B cell (primary cell): ENCODE results near the gene ATOSB. TPM values are rescaled to one million over a fixed set of nuclear protein-coding genes. Genes with fewer than 3 reads are reported as not detected.

Experiments used
- ATAC-seq: fragments of 200-7000 bp; cut with Tn5 transposase; one replicate; pipeline ENCODE4 v1.10.0; 2021; ENCODE audit warnings: low read depth, mild to moderate bottlenecking, moderate number of reproducible peaks, moderate library complexity
- CTCF ChIA-PET: fragments of 350-600 bp; sonication (Branson Sonifier 250); formaldehyde crosslinking; loops from one replicate; lab custom pipeline; 2021; ENCODE audit warnings: antibody characterized with exemption, inconsistent platforms; lab: Charles Lee
- POLR2A ChIA-PET: fragments of 350-600 bp; sonication (Branson Sonifier 250); formaldehyde crosslinking; loops from one replicate; lab custom pipeline; 2021; ENCODE audit warnings: antibody characterized with exemption; lab: Charles Lee
- DNase-seq: peaks from one replicate; pipeline ENCODE4 v3.0.0; 2013
- H2AFZ ChIP-seq: 2 replicates; pipeline ENCODE4 v1.6.1; 2012; ENCODE audit warnings: mild to moderate bottlenecking, low read depth, low read length; ENCODE audit not compliant: insufficient read depth, poor library complexity, severe bottlenecking
- H3K27ac ChIP-seq, 2 donors: 1 replicate in 1 of 2; 2 replicates in 1 of 2; pipeline ENCODE4 v1.5.1; 2012 to 2013; ENCODE audit warnings: low read length in 2 of 2, mild to moderate bottlenecking in 2 of 2, moderate library complexity in 1 of 2
- H3K27me3 ChIP-seq, 4 experiments: fragments of 200-600 bp in 1 of 4; sonication (generic) in 1 of 4; replicated peaks in 1 of 4; 1 replicate in 2 of 4; 2 replicates in 2 of 4; pipeline versions ENCODE4 v1.6.1 to v1.7.0; 2013 to 2016; ENCODE audit warnings: low read length in 3 of 4, mild to moderate bottlenecking in 2 of 4, mixed read lengths in 1 of 4, moderate library complexity in 1 of 4; ENCODE audit not compliant: insufficient read depth in 4 of 4, control insufficient read depth in 3 of 4; ENCODE audit errors: control extremely low read depth in 1 of 4
- H3K36me3 ChIP-seq, 2 experiments: replicated peaks in 1 of 2; 1 replicate in 1 of 2; 2 replicates in 1 of 2; pipeline versions ENCODE4 v1.6.1 to v1.7.1; 2013; ENCODE audit warnings: low read length in 1 of 2; ENCODE audit not compliant: insufficient read depth in 2 of 2, control insufficient read depth in 1 of 2; ENCODE audit errors: control extremely low read depth in 1 of 2, extremely low read depth in 1 of 2
- H3K4me1 ChIP-seq, 2 donors: fragments of 200-600 bp in 1 of 2; sonication (generic) in 1 of 2; 1 replicate in 1 of 2; 2 replicates in 1 of 2; pipeline versions ENCODE4 v1.5.1 to v1.6.1; 2013 to 2017; ENCODE audit warnings: low read length in 2 of 2; ENCODE audit not compliant: control insufficient read depth in 2 of 2, insufficient read depth in 2 of 2
- H3K4me2 ChIP-seq: replicated peaks from 2 replicates; pipeline ENCODE3; 2012; ENCODE audit warnings: mild to moderate bottlenecking, low read depth, low read length; ENCODE audit not compliant: poor library complexity, severe bottlenecking
- H3K4me3 ChIP-seq, 5 experiments: fragments of 200-600 bp in 1 of 5; sonication (generic) in 1 of 5; 1 replicate in 3 of 5; 2 replicates in 2 of 5; pipeline versions ENCODE4 v1.5.1 to v1.7.0; 2011 to 2016; ENCODE audit warnings: low read length in 4 of 5, mild to moderate bottlenecking in 4 of 5, low read depth in 2 of 5, control low read depth in 1 of 5, moderate library complexity in 1 of 5; ENCODE audit not compliant: insufficient read depth in 1 of 5; ENCODE audit errors: control extremely low read depth in 1 of 5, extremely low read depth in 1 of 5
- H3K79me2 ChIP-seq: fragments of 200-600 bp; sonication (generic); one replicate; pipeline ENCODE4 v1.6.0; 2016; ENCODE audit warnings: low read length; ENCODE audit not compliant: control insufficient read depth, insufficient read depth
- H3K9ac ChIP-seq: fragments of 200-600 bp; sonication (generic); 2 replicates; pipeline ENCODE4 v1.6.1; 2017; ENCODE audit warnings: mild to moderate bottlenecking, low read length, moderate library complexity
- H3K9me3 ChIP-seq, 3 donors: one replicate each; pipeline versions ENCODE4 v1.6.1 to v1.7.1; 2013; ENCODE audit warnings: low read length in 2 of 3; ENCODE audit not compliant: control insufficient read depth in 2 of 3, insufficient read depth in 1 of 3; ENCODE audit errors: control extremely low read depth in 1 of 3
- H4K20me1 ChIP-seq: 2 replicates; pipeline ENCODE4 v1.6.0; 2012; ENCODE audit warnings: mild to moderate bottlenecking, low read length; ENCODE audit not compliant: insufficient read depth, control insufficient read depth, poor library complexity, severe bottlenecking
- H3K27ac Mint-ChIP-seq: one replicate; pipeline ENCODE4 v1.8.0; 2021; ENCODE audit warnings: mixed read lengths
- H3K27me3 Mint-ChIP-seq: one replicate; pipeline ENCODE4 v1.8.0; 2021; ENCODE audit warnings: mixed read lengths
- H3K4me1 Mint-ChIP-seq: one replicate; pipeline ENCODE4 v1.8.0; 2021; ENCODE audit warnings: mixed read lengths
- H3K4me3 Mint-ChIP-seq: one replicate; pipeline ENCODE4 v1.8.0; 2021; ENCODE audit warnings: mixed read lengths
- H3K9me3 Mint-ChIP-seq: one replicate; pipeline ENCODE4 v1.8.0; 2022; ENCODE audit warnings: mixed read lengths; ENCODE audit not compliant: insufficient read depth
- CTCF ChIP-seq: fragments of 200-600 bp; IDR thresholded peaks from one replicate; pipeline ENCODE4 v1.8.0; 2022; ENCODE audit warnings: antibody characterized with exemption, mild to moderate bottlenecking
- EZH2 ChIP-seq: IDR thresholded peaks from 2 replicates; pipeline ENCODE4 v1.6.1; 2012; ENCODE audit warnings: borderline replicate concordance, low read depth, mild to moderate bottlenecking, moderate library complexity, low read length; ENCODE audit not compliant: insufficient read depth, poor library complexity, severe bottlenecking
- WGBS: methylation state at CpG from one replicate; pipeline ENCODE4 v1.1.5; 2013; ENCODE audit warnings: missing lambda C conversion rate; ENCODE audit not compliant: insufficient coverage; 5-methylcytosine and 5-hydroxymethylcytosine counted together
- intact Hi-C: fragments of 100-400 bp; cut with micrococcal nuclease; formaldehyde crosslinking; loops from one replicate; pipeline ENCODE4 v1.10.0; 2022
- polyA plus RNA-seq: library from polyadenylated mRNA; depleted of rRNA; stranded (reverse); fragments of >200 nt; gene quantifications from 2 replicates; pipeline ENCODE4 v1.2.3, GENCODE V29; 2012
- total RNA-seq, 2 donors: library from RNA; stranded (reverse); fragments of 120-200 nt in 1 of 2; gene quantifications; 1 replicate in 1 of 2; 2 replicates in 1 of 2; pipeline versions ENCODE4 v1.2.3 to v1.2.4, GENCODE V29; 2013 to 2022

The ATOSB gene
- total and polyA plus RNA-seq, 2 donors (not counting 1 experiment from before 2014, with no cell fraction given) = 6.5 to 9.4 TPM

- peak overlapping the region; percentile 16 for H3K27ac Mint-ChIP-seq
- no peaks in the 10 kb centered on the region for H3K9me3 Mint-ChIP-seq
- Histone ChIP-seq H2AFZ (no peak overlapping the region), H3K4me2 (peak overlapping the region; percentile 9), H3K36me3 (peaks cover 4 to 52% of the 10 kb centered on the region in 2 experiments), H3K9me3 (no peaks in the 10 kb centered on the region), H4K20me1 (peaks cover 84% of the 10 kb centered on the region), H3K27me3 (no peaks in the 10 kb centered on the region), H3K27ac (no peak overlapping the region), H3K4me1 (peaks cover 40 to 45% of the 10 kb centered on the region in 2 donors), H3K79me2 (peaks cover 75% of the 10 kb centered on the region), H3K9ac (no peak overlapping the region), H3K4me3 (peak overlapping the region in 1 of 5 experiments; percentile 1)
- intact Hi-C loops = no loop called here
- TF ChIP-seq CTCF (no peak), EZH2 (no peak)
- peaks cover 54% of the 10 kb centered on the region for H3K4me1 Mint-ChIP-seq
- 91% methylated on average over 2 of the region's 4 CpGs for WGBS
- no peak for ATAC-seq
- DNase-seq = no peak
- peak overlapping the region; percentile 74 for H3K4me3 Mint-ChIP-seq
- H3K27me3 Mint-ChIP-seq = no peaks in the 10 kb centered on the region
- CTCF ChIA-PET = interaction anchor here (0.8 to 4.1 kb wide), 3 partner anchors 17 to 85 kb away, joined by 3 to 20 read pairs (median 3); no protein-coding TSS in a partner anchor
- POLR2A ChIA-PET = interaction anchor here (1.1 kb wide), 1 partner anchor 8 kb away, joined by 6 read pairs; no protein-coding TSS in a partner anchor
Measured at GRCh38 chr9:35069020-35069419, 46.6 kb downstream of the ATOSB start.

- Histone ChIP-seq H3K9me3 (no peaks in the 10 kb centered on the region), H3K36me3 (peaks cover 11 to 72% of the 10 kb centered on the region in 2 experiments), H4K20me1 (peaks cover 99% of the 10 kb centered on the region), H3K4me1 (peaks cover 34 to 36% of the 10 kb centered on the region in 2 donors), H3K79me2 (peaks cover 82% of the 10 kb centered on the region), H3K9ac (no peak overlapping the region), H3K27ac (no peak overlapping the region), H3K4me2 (no peak overlapping the region), H3K4me3 (no peak overlapping the region), H3K27me3 (no peaks in the 10 kb centered on the region), H2AFZ (no peak overlapping the region)
- no peak for DNase-seq
- Mint-ChIP-seq H3K27ac (no peak overlapping the region), H3K4me1 (peaks cover 47% of the 10 kb centered on the region), H3K27me3 (no peaks in the 10 kb centered on the region), H3K9me3 (no peaks in the 10 kb centered on the region), H3K4me3 (no peak overlapping the region)
- TF ChIP-seq CTCF = no peak
- no peak for TF ChIP-seq EZH2
- intact Hi-C loops = no loop called here
- no CpG with 5 or more reads among the region's 1 CpG for WGBS
- ChIA-PET CTCF (interaction anchor here (0.5 to 1.7 kb wide), 4 partner anchors 13 to 409 kb away, joined by 3 to 8 read pairs (median 3); partner anchors contain the start of gene PIGO), POLR2A (no interaction called here)
- no peak for ATAC-seq
Measured at GRCh38 chr9:35067056-35067455, 48.6 kb downstream of the ATOSB start.
